D721Med (cell line): ENCODE data around the gene DIP2B.
"Not testable (repeated sequence)": the region's sequence is repeated elsewhere in the genome, so short reads cannot be mapped to it uniquely, and the experiment has no call there.

Source experiments
- DNase-seq: peaks from one replicate; pipeline ENCODE4 v3.0.0; 2011; ENCODE audit warnings: low spot score; ENCODE audit not compliant: insufficient read length
- FAIRE-seq: peaks from 2 replicates; lab custom pipeline; 2011; peaks lifted over from hg19 to GRCh38; lab: Jason Lieb, UNC
- CTCF ChIP-seq: IDR thresholded peaks from 2 replicates; pipeline ENCODE4 v1.5.1; 2012; ENCODE audit warnings: mild to moderate bottlenecking, control low read depth; ENCODE audit not compliant: insufficient read depth; ENCODE audit errors: missing control alignments

The DIP2B gene

DNA sequence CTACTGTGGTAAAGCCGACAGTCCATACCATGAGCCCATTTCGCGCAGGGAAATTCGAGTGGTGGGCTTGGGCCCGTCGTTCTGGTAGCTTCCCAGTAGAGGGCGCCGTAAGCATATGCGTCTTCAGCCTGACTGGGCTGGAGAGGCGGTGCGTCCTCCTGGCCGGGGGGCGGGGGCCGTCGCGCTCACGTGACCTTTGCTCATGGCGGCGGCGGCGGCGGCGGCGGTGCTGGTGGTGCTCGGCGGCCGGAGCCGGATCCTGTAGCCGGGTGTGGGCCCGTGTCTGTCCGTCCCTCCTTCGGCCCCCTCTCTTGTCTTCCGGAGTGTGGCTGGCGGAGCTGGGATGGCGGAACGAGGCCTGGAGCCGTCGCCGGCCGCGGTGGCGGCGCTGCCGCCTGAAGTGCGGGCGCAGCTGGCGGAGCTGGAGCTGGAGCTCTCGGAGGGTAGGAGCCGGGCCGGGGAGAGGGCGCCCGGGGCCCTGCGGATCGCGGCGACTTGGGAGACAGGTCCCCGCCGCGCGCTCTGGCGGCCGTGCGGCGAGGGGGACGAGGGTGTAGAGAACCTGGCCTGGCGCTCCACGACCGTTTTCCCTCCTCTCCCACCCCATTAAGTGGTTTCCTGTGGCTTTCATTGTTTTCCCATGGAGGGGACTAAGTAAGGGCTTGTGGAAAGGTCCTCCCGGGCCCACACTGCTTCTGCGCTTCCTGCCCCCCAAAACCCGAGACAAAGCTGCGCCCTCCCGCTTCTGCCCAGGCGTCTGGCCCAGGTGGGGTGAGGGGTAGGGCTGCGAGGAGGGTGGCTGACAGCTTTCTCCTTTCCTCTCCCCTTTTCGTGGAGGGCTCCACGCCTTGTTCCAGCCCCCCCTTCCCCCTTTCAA, at the start of gene DIP2B:
DIP2B (plus strand) TSS at position 188 of the 877 bp plus-strand sequence; CDS start at position 344, 156 bp downstream.
- no peak for FAIRE-seq
- TF ChIP-seq CTCF: peak; percentile 94
- peak; percentile 62 for DNase-seq

GRCh38 chr12:50458606-50459005, 46.2 kb upstream of the DIP2B start:
- no peak for FAIRE-seq
- no peak for TF ChIP-seq CTCF
- DNase-seq: no peak

GRCh38 chr12:50467439-50467838, 37.3 kb upstream of the DIP2B start:
- DNase-seq: no peak
- TF ChIP-seq CTCF: no peak
- no peak for FAIRE-seq

- no peak for TF ChIP-seq CTCF
- no peak for FAIRE-seq
- DNase-seq: no peak
Observed at GRCh38 chr12:50477241-50477832, 27.4 kb upstream of the DIP2B start.

DNA sequence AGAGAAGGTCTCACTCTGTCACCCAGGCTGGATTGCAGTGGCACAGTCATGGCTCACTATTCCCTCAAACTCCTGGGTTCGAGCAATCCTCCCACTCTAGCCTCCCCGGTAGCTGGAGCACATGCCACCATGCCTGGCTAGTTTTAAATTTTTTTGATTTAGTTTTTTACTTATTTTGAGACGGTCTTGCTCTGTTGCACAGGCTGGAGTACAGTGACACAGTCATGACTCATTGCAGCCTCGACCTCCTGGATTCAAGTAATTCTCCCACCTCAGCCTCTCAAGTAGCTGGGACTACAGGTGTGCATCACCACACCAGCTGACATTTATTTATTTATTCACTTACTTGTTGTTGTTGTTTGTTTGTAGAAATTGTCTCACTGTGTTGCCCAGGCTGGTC, 22.2 kb upstream of the DIP2B start:
- no peak for TF ChIP-seq CTCF
- FAIRE-seq (no peak), DNase-seq (no peak)

GRCh38 chr12:50483488-50483887, 21.3 kb upstream of the DIP2B start:
- no peak for FAIRE-seq
- no peak for TF ChIP-seq CTCF
- DNase-seq: no peak

DNA sequence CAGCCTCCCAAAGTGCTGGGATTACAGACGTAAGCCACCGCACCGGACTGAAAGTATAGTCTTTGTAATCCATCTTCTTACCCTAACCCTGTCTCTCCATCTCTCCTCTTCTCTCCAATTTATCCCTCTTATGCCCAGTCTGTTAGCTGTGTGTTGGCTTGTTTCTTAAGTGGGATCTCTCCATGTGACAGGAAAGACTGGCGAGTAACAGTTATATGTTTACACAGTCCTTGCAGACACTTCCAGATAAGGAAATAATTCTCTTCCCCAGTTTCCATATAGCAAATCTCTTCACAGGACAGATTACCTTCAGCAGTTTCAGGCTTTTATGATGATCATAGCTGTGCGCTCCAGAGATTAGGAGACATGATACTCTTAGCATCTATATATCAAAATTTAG, 16.0 kb upstream of the DIP2B start:
- no peak for FAIRE-seq
- DNase-seq: no peak
- no peak for TF ChIP-seq CTCF

DNA sequence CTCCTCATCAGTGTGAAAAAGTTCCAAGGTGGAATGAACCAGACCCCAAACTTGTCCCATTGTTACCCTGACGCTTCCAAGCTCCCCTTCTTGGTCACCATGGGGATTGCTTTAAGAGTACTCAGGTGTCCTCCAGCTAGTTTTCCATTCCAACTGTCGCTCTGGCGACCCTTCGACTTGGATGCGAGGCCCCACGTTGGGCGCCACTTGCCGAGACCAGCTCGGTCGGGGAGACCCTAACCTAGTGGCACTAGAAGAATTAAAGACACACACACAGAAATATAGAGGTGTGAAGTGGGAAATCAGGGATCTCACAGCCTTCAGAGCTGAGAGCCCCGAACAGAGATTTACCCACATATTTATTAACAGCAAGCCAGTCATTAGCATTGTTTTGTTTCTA, 6.7 kb upstream of the DIP2B start:
- not testable (repeated sequence) for FAIRE-seq, DNase-seq
